Retinal pigment epithelial cell (primary cell): ENCODE results near the gene CRIP3.

Source experiments
- DNase-seq: peaks from one replicate; pipeline ENCODE4 v3.0.0-alpha.2; 2010; ENCODE audit warnings: low read depth
- H3K4me3 ChIP-seq: 2 replicates; pipeline ENCODE4 v1.5.1; 2011; ENCODE audit warnings: mild to moderate bottlenecking, low read length, control low read depth, moderate library complexity
- TF ChIP-seq, protein P1 (sequence below): conservative IDR thresholded peaks from 2 replicates; pipeline ENCODE4 v1.5.1; 2011; ENCODE audit warnings: low read depth, low read length, control low read depth, inconsistent platforms

Gene CRIP3

GRCh38 chr6:43336382-43336781, 27.8 kb upstream of the CRIP3 start:
- DNase-seq = no peak
- H3K4me3 ChIP-seq = no peak overlapping the region
- TF ChIP-seq, protein P1, sequence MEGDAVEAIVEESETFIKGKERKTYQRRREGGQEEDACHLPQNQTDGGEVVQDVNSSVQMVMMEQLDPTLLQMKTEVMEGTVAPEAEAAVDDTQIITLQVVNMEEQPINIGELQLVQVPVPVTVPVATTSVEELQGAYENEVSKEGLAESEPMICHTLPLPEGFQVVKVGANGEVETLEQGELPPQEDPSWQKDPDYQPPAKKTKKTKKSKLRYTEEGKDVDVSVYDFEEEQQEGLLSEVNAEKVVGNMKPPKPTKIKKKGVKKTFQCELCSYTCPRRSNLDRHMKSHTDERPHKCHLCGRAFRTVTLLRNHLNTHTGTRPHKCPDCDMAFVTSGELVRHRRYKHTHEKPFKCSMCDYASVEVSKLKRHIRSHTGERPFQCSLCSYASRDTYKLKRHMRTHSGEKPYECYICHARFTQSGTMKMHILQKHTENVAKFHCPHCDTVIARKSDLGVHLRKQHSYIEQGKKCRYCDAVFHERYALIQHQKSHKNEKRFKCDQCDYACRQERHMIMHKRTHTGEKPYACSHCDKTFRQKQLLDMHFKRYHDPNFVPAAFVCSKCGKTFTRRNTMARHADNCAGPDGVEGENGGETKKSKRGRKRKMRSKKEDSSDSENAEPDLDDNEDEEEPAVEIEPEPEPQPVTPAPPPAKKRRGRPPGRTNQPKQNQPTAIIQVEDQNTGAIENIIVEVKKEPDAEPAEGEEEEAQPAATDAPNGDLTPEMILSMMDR = no peak

DNA sequence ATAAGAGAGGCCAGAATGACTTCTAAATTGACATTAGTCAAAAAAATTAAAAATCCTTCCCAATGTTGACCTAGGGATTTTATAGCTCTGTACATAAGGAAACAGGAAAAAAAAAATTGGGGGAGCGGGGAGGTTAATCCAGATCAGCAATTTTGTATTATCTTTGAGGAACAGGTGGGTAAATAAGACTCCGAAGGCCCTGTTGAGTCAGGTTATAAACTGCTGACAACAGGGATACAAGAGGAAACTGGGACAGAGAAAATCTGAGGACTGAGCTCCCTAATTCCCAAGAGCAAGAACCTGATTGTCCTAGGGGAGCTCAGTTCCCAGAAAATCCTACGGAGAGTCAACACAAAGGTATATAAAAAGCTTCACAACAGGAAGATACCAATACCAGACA, 26.8 kb upstream of the CRIP3 start:
- H3K4me3 ChIP-seq = no peak overlapping the region
- DNase-seq = no peak
- TF ChIP-seq, protein P1 = no peak

- peak; percentile 37 for DNase-seq
- TF ChIP-seq, protein P1 = peak; percentile 70
- no peak overlapping the region for H3K4me3 ChIP-seq
Measured at GRCh38 chr6:43334466-43335095, 26.0 kb upstream of the CRIP3 start.

GRCh38 chr6:43331891-43332290, 23.3 kb upstream of the CRIP3 start:
- no peak for DNase-seq
- TF ChIP-seq, protein P1 = no peak
- H3K4me3 ChIP-seq = no peak overlapping the region

- H3K4me3 ChIP-seq = no peak overlapping the region
- TF ChIP-seq, protein P1 = no peak
- DNase-seq = no peak
Measured at GRCh38 chr6:43331470-43331869, 22.8 kb upstream of the CRIP3 start.

- peak; percentile 27 for DNase-seq
- TF ChIP-seq, protein P1 = no peak
- H3K4me3 ChIP-seq = no peak overlapping the region
Measured at GRCh38 chr6:43328528-43328927, 19.9 kb upstream of the CRIP3 start.

- H3K4me3 ChIP-seq = no peak overlapping the region
- no peak for DNase-seq
- TF ChIP-seq, protein P1 = no peak
Measured at GRCh38 chr6:43325876-43326275, 17.2 kb upstream of the CRIP3 start.
